Fibroblast of skin of right biceps (primary cell): ENCODE measurements around the gene KREMEN2.

Experiments
- DNase-seq: peaks from one replicate; pipeline ENCODE4 v3.0.0-alpha.2; 2013

KREMEN2 gene

GRCh38 chr16:3007957-3008689, 44.0 kb downstream of the KREMEN2 start:
- DNase-seq = no peak

GRCh38 chr16:3008690-3009037, 44.6 kb downstream of the KREMEN2 start:
- no peak for DNase-seq

GRCh38 chr16:3009568-3010390, 45.7 kb downstream of the KREMEN2 start:
- DNase-seq = no peak

- DNase-seq = no peak
These were observed 46.4 kb downstream of the KREMEN2 start for GRCh38 chr16:3010510-3010909.

GRCh38 chr16:3012246-3012645, 48.2 kb downstream of the KREMEN2 start:
- no peak for DNase-seq

GRCh38 chr16:3012828-3013420, 48.8 kb downstream of the KREMEN2 start, which contains the start of gene CLDN9:
CLDN9 (plus strand) TSS chr16:3012923; CDS start chr16:3013363, 440 bp downstream.
- no peak for DNase-seq

- DNase-seq = no peak
These were observed 49.4 kb downstream of the KREMEN2 start for GRCh38 chr16:3013491-3013951.

GRCh38 chr16:3013998-3014690, 50.1 kb downstream of the KREMEN2 start:
- DNase-seq = no peak

- no peak for DNase-seq
These were observed 50.9 kb downstream of the KREMEN2 start for GRCh38 chr16:3014971-3015370.

GRCh38 chr16:3015865-3016521, 51.9 kb downstream of the KREMEN2 start:
- DNase-seq = no peak

GRCh38 chr16:3017344-3017743, 53.3 kb downstream of the KREMEN2 start:
- DNase-seq = no peak
